Kidney epithelial cell (primary cell): ENCODE results near the gene NPR1. TPM values are rescaled to one million over a fixed set of nuclear protein-coding genes. Genes with fewer than 3 reads are reported as not detected.

Experiments
- DNase-seq: peaks from one replicate; pipeline ENCODE4 v3.0.0-alpha.2; 2010; ENCODE audit warnings: low read depth
- H3K27me3 ChIP-seq: 2 replicates; pipeline ENCODE4 v1.6.0; 2011; ENCODE audit warnings: low read length; ENCODE audit not compliant: control insufficient read depth, insufficient read depth
- H3K36me3 ChIP-seq: 2 replicates; pipeline ENCODE4 v1.5.1; 2011; ENCODE audit warnings: low read length; ENCODE audit not compliant: control insufficient read depth, insufficient read depth
- H3K4me3 ChIP-seq: 2 replicates; pipeline ENCODE4 v1.5.1; 2011; ENCODE audit warnings: low read depth, mild to moderate bottlenecking, control low read depth, low read length
- total RNA-seq: library from RNA; depleted of rRNA; stranded (reverse); fragments of >200 nt; gene quantifications from 2 replicates; pipeline ENCODE4 v1.2.3, GENCODE V29; 2015
- TF ChIP-seq, protein P1 (sequence below): IDR thresholded peaks from 2 replicates; pipeline ENCODE4 v1.5.1; 2011; ENCODE audit warnings: mild to moderate bottlenecking, moderate library complexity, low read length, control low read depth, inconsistent platforms; ENCODE audit not compliant: insufficient read depth, poor library complexity, severe bottlenecking

Gene NPR1
- total RNA-seq, 1 donor from 2014 or later, result 2.0 TPM

DNA sequence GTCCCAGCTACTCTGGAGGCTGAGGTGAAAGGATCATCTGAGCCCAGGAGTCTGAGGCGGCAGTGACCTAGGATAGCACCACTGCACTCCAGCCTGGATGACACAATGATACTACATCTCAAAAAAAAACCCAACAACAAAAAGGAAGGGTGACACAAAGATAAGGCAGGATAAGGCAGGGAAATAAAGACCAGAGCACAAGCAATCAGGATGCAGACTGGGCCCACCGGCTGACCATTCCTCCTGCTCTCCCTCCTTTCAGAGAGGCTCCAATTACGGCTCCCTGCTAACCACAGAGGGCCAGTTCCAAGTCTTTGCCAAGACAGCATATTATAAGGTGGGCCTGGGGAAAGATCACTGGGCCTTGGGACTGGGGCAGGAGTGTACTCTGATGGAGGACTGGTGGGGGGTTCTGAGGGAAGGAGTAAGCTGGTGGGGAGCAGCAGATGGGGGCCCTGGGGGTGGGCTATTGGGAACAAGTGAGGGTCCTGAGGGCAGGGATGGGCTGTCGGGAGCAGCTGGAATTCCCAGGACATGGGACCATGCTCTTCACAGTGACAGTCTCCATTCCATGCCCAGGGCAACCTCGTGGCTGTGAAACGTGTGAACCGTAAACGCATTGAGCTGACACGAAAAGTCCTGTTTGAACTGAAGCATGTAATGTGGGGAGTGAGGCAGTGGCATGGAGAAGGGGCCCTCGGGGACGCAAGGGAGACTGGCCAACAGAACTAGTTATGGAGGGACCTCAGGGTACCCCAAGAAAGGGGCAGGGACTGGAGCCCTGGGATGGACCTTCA is 7.3 kb downstream of the NPR1 start:
- Histone ChIP-seq H3K4me3 (no peak overlapping the region), H3K36me3 (no peaks in the 10 kb centered on the region), H3K27me3 (peaks cover 7% of the 10 kb centered on the region)
- TF ChIP-seq, protein P1, sequence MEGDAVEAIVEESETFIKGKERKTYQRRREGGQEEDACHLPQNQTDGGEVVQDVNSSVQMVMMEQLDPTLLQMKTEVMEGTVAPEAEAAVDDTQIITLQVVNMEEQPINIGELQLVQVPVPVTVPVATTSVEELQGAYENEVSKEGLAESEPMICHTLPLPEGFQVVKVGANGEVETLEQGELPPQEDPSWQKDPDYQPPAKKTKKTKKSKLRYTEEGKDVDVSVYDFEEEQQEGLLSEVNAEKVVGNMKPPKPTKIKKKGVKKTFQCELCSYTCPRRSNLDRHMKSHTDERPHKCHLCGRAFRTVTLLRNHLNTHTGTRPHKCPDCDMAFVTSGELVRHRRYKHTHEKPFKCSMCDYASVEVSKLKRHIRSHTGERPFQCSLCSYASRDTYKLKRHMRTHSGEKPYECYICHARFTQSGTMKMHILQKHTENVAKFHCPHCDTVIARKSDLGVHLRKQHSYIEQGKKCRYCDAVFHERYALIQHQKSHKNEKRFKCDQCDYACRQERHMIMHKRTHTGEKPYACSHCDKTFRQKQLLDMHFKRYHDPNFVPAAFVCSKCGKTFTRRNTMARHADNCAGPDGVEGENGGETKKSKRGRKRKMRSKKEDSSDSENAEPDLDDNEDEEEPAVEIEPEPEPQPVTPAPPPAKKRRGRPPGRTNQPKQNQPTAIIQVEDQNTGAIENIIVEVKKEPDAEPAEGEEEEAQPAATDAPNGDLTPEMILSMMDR, result no peak
- DNase-seq, result no peak

DNA sequence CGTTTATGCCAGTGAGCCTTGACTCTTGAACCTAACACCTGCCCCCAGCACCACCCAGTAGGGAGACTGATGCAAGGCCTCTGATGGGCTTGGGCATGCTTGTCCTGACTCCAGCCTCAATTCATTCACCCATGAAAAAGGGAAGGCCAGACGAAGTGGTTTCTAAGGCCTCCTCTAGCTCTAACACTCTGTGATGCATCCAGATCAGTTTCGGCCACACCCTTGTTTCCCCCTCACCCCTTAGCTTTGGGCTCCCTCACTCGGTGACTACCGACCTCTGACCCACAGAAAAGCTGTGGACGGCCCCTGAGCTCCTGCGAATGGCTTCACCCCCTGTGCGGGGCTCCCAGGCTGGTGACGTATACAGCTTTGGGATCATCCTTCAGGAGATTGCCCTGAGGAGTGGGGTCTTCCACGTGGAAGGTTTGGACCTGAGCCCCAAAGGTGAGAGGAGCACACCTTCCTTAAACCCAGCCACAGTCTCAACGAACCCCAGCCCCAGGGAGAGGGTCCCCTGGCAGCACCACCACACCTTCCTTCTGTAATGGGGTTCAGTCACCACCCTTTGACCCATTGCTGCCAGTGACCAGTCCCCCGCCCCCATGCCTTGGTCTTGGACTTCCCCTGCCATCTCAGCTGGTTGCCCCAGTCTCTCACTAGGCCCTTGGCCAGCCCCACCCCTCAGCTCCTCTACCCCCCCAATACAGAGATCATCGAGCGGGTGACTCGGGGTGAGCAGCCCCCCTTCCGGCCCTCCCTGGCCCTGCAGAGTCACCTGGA is 9.0 kb downstream of the NPR1 start:
- no peak for DNase-seq
- Histone ChIP-seq H3K4me3 (no peak overlapping the region), H3K36me3 (no peaks in the 10 kb centered on the region), H3K27me3 (peaks cover 4% of the 10 kb centered on the region)
- TF ChIP-seq, protein P1, result no peak

DNA sequence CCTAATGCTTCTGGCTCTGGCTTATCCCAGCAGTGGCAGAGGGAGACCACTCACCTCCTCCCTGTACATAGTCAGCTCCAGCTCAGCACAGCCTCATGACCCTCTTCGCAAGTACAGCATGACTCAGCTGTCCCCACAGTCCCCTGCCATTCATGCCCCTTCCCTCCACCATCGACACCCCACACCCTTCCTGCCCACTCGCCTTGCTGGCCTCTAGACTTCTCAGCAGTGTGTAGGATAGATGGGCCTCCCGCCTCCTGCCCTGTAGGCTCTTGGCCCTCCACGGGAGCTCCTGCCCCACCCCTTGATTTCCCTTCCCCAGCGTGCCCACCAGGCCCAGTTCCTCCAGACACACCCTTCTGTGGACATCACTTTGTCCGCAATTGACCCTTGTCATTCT is 9.8 kb downstream of the NPR1 start:
- Histone ChIP-seq H3K4me3 (no peak overlapping the region), H3K27me3 (peaks cover 4% of the 10 kb centered on the region), H3K36me3 (no peaks in the 10 kb centered on the region)
- no peak for DNase-seq
- TF ChIP-seq, protein P1, result no peak

DNA sequence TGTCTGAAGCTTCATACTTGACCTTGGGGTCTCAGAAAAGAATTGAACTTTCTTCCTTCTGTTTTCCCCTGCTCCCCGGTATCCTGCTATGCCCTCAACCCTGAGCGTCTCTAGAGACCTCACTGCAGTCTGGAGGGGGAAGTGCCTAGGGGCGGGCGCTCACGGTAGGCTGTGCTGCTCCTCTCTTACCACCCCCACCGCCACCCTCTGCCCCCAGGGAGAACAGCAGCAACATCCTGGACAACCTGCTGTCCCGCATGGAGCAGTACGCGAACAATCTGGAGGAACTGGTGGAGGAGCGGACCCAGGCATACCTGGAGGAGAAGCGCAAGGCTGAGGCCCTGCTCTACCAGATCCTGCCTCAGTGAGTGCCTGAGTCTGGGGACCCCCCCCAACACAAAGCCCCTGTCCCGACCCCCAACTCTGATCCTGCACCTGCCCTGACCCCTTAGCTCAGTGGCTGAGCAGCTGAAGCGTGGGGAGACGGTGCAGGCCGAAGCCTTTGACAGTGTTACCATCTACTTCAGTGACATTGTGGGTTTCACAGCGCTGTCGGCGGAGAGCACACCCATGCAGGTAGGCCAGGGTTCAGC is 10.3 kb downstream of the NPR1 start:
- Histone ChIP-seq H3K4me3 (no peak overlapping the region), H3K36me3 (no peaks in the 10 kb centered on the region), H3K27me3 (peaks cover 8% of the 10 kb centered on the region)
- DNase-seq, result no peak
- TF ChIP-seq, protein P1, result no peak

DNA sequence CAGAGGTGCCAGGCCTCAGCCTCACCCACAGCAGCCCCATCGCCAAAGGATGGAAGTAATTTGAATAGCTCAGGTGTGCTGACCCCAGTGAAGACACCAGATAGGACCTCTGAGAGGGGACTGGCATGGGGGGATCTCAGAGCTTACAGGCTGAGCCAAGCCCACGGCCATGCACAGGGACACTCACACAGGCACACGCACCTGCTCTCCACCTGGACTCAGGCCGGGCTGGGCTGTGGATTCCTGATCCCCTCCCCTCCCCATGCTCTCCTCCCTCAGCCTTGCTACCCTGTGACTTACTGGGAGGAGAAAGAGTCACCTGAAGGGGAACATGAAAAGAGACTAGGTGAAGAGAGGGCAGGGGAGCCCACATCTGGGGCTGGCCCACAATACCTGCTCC is 15.0 kb downstream of the NPR1 start:
- TF ChIP-seq, protein P1, result no peak
- Histone ChIP-seq H3K36me3 (no peaks in the 10 kb centered on the region), H3K4me3 (no peak overlapping the region), H3K27me3 (peaks cover 8% of the 10 kb centered on the region)
- DNase-seq, result no peak
